ENCODE measurements around the gene AAGAB. TPM values are rescaled to one million over a fixed set of nuclear protein-coding genes. Genes with fewer than 3 reads are reported as not detected.

The AAGAB gene
- total RNA-seq, 1 donor from 2014 or later: 60.5 TPM

- Mint-ChIP-seq H3K27me3 (no peaks in the 10 kb centered on the region), H3K36me3 (ENCODE audit: insufficient read depth) (peaks cover 9% of the 10 kb centered on the region), H3K4me3 (ENCODE audit: low read depth) (no peak overlapping the region), H3K4me1 (ENCODE audit: low read depth) (no peaks in the 10 kb centered on the region), H3K27ac (no peak overlapping the region), H3K9me3 (ENCODE audit: low read depth) (no peaks in the 10 kb centered on the region)
- DNase-seq (ENCODE audit: low spot score, unreplicated experiment): no peak
- no peak for TF ChIP-seq CTCF (IDR thresholded peaks at IDR 0.05; ENCODE audit: unreplicated experiment)
Observed at GRCh38 chr15:67208396-67208795, 46.1 kb downstream of the AAGAB start.

- H3K27me3 Mint-ChIP-seq: no peaks in the 10 kb centered on the region
- no peak overlapping the region for H3K27ac Mint-ChIP-seq
- no peak overlapping the region for H3K4me3 Mint-ChIP-seq (ENCODE audit: low read depth)
- no peaks in the 10 kb centered on the region for H3K4me1 Mint-ChIP-seq (ENCODE audit: low read depth)
- H3K9me3 Mint-ChIP-seq (ENCODE audit: low read depth): no peaks in the 10 kb centered on the region
- no peak for DNase-seq (ENCODE audit: low spot score, unreplicated experiment)
- peaks cover 10% of the 10 kb centered on the region for H3K36me3 Mint-ChIP-seq (ENCODE audit: insufficient read depth)
- no peak for TF ChIP-seq CTCF (IDR thresholded peaks at IDR 0.05; ENCODE audit: unreplicated experiment)
Observed at GRCh38 chr15:67207555-67208207, 46.8 kb downstream of the AAGAB start.

- no peaks in the 10 kb centered on the region for H3K9me3 Mint-ChIP-seq (ENCODE audit: low read depth)
- TF ChIP-seq CTCF (IDR thresholded peaks at IDR 0.05; ENCODE audit: unreplicated experiment): no peak
- DNase-seq (ENCODE audit: low spot score, unreplicated experiment): no peak
- H3K27ac Mint-ChIP-seq: no peak overlapping the region
- peaks cover 9% of the 10 kb centered on the region for H3K36me3 Mint-ChIP-seq (ENCODE audit: insufficient read depth)
- H3K27me3 Mint-ChIP-seq: no peaks in the 10 kb centered on the region
- no peak overlapping the region for H3K4me3 Mint-ChIP-seq (ENCODE audit: low read depth)
- peaks cover 11% of the 10 kb centered on the region for H3K4me1 Mint-ChIP-seq (ENCODE audit: low read depth)
Observed at GRCh38 chr15:67202991-67203390, 51.5 kb downstream of the AAGAB start.

GRCh38 chr15:67202091-67202490 is 52.4 kb downstream of the AAGAB start:
- Mint-ChIP-seq H3K36me3 (ENCODE audit: insufficient read depth) (peaks cover 10% of the 10 kb centered on the region), H3K27me3 (no peaks in the 10 kb centered on the region), H3K4me3 (ENCODE audit: low read depth) (no peak overlapping the region), H3K27ac (peak overlapping the region; percentile 44), H3K9me3 (ENCODE audit: low read depth) (no peaks in the 10 kb centered on the region), H3K4me1 (ENCODE audit: low read depth) (peaks cover 11% of the 10 kb centered on the region)
- no peak for DNase-seq (ENCODE audit: low spot score, unreplicated experiment)
- TF ChIP-seq CTCF (IDR thresholded peaks at IDR 0.05; ENCODE audit: unreplicated experiment): no peak

- peaks cover 13% of the 10 kb centered on the region for H3K36me3 Mint-ChIP-seq (ENCODE audit: insufficient read depth)
- H3K9me3 Mint-ChIP-seq (ENCODE audit: low read depth): no peaks in the 10 kb centered on the region
- no peaks in the 10 kb centered on the region for H3K27me3 Mint-ChIP-seq
- no peak for DNase-seq (ENCODE audit: low spot score, unreplicated experiment)
- no peak for TF ChIP-seq CTCF (IDR thresholded peaks at IDR 0.05; ENCODE audit: unreplicated experiment)
- H3K27ac Mint-ChIP-seq: peak overlapping the region; percentile 75
- H3K4me1 Mint-ChIP-seq (ENCODE audit: low read depth): peaks cover 11% of the 10 kb centered on the region
- no peak overlapping the region for H3K4me3 Mint-ChIP-seq (ENCODE audit: low read depth)
Observed at GRCh38 chr15:67201136-67201535, 53.3 kb downstream of the AAGAB start.
